Measurements from ENCODE around the gene CES4A. TPM values are rescaled to one million over a fixed set of nuclear protein-coding genes. Genes with fewer than 3 reads are reported as not detected.

Gene CES4A
- total RNA-seq, 1 experiment from 2014 or later: 2.5 TPM

- no peak overlapping the region for H3K4me3 ChIP-seq
- POLR2A ChIA-PET (ENCODE audit: unreplicated experiment): interaction anchor here (0.6 kb wide), 1 partner anchor 263 kb away, joined by 11 read pairs; no protein-coding TSS in a partner anchor
Observed at GRCh38 chr16:66949472-66949871, 38.9 kb upstream of the CES4A start.

DNA sequence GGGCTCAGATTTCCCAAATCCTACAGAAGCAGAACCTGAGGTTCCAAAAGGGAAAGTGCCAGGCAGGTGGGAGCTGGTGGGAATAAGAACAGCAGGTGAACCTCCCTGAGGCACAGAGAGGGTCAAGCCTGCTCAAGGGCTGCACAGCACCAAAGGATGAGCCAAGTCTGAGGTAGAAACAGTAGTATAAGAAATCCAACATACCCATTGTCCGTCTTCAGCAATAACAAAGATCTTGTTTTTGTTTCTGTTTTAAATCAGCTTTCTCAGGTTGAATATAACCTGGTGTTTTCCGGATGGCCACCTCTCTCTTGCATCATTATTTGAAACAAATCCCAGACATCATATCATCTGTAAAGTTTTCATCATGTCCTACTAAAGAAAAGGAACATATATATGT is 38.0 kb upstream of the CES4A start:
- Histone ChIP-seq H3K79me2 (ENCODE audit: low read depth) (no peaks in the 10 kb centered on the region), H3K4me2 (no peak overlapping the region), H3K27me3 (ENCODE audit: insufficient read depth, low read depth) (no peaks in the 10 kb centered on the region), H3K36me3 (ENCODE audit: low read depth) (no peaks in the 10 kb centered on the region), H3K9me3 (ENCODE audit: insufficient read depth, low read depth) (no peaks in the 10 kb centered on the region), H3K27ac (no peak overlapping the region), H3K4me1 (replicated peaks; ENCODE audit: insufficient read depth) (no peaks in the 10 kb centered on the region), H3K4me3 (no peak overlapping the region), H2AFZ (no peak overlapping the region), H3K9me2 (ENCODE audit: insufficient read depth) (no peaks in the 10 kb centered on the region), H3F3A (ENCODE audit: insufficient read depth, low read depth) (peaks cover 10% of the 10 kb centered on the region; the same call in 1 of the 2 replicates), H4K20me1 (ENCODE audit: insufficient read depth) (no peaks in the 10 kb centered on the region)
- POLR2A ChIA-PET (ENCODE audit: unreplicated experiment): no interaction called here
- no TSS peak for BruUV-seq (replicated peaks)
- CTCF ChIA-PET: interaction anchor here (0.6 kb wide), 1 partner anchor 262 kb away, joined by 5 read pairs; no protein-coding TSS in a partner anchor
- no peak for TF ChIP-seq EZH2 (IDR thresholded peaks at IDR 0.05; ENCODE audit: low read depth)
- TF ChIP-seq, protein P1, sequence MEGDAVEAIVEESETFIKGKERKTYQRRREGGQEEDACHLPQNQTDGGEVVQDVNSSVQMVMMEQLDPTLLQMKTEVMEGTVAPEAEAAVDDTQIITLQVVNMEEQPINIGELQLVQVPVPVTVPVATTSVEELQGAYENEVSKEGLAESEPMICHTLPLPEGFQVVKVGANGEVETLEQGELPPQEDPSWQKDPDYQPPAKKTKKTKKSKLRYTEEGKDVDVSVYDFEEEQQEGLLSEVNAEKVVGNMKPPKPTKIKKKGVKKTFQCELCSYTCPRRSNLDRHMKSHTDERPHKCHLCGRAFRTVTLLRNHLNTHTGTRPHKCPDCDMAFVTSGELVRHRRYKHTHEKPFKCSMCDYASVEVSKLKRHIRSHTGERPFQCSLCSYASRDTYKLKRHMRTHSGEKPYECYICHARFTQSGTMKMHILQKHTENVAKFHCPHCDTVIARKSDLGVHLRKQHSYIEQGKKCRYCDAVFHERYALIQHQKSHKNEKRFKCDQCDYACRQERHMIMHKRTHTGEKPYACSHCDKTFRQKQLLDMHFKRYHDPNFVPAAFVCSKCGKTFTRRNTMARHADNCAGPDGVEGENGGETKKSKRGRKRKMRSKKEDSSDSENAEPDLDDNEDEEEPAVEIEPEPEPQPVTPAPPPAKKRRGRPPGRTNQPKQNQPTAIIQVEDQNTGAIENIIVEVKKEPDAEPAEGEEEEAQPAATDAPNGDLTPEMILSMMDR (conservative IDR thresholded peaks at IDR 0.05): no peak
- intact Hi-C loops (cut with micrococcal nuclease; ENCODE audit: unreplicated experiment): no loop called here
- DNase-seq: no peak

More at GRCh38 chr16:66949472-66949871, 38.9 kb upstream of the CES4A start:
- BruUV-seq (replicated peaks): no TSS peak
- no peak for DNase-seq
- Histone ChIP-seq H3K36me3 (ENCODE audit: low read depth) (no peaks in the 10 kb centered on the region), H3K79me2 (ENCODE audit: low read depth) (no peaks in the 10 kb centered on the region), H3K27me3 (ENCODE audit: insufficient read depth, low read depth) (no peaks in the 10 kb centered on the region), H3K9me2 (ENCODE audit: insufficient read depth) (no peaks in the 10 kb centered on the region), H3K4me2 (no peak overlapping the region), H3K9me3 (ENCODE audit: insufficient read depth, low read depth) (no peaks in the 10 kb centered on the region), H3F3A (ENCODE audit: insufficient read depth, low read depth) (peaks cover 14% of the 10 kb centered on the region; the same call in 1 of the 2 replicates), H3K4me1 (replicated peaks; ENCODE audit: insufficient read depth) (no peaks in the 10 kb centered on the region), H4K20me1 (ENCODE audit: insufficient read depth) (no peaks in the 10 kb centered on the region), H3K27ac (no peak overlapping the region), H2AFZ (no peak overlapping the region)
- intact Hi-C loops (cut with micrococcal nuclease; ENCODE audit: unreplicated experiment): loop anchor here (5.0 kb wide), 1 partner anchor 542 kb away; no protein-coding TSS in a partner anchor
- CTCF ChIA-PET: interaction anchor here (0.6 kb wide), 1 partner anchor 101 kb away, joined by 3 read pairs; no protein-coding TSS in a partner anchor
- TF ChIP-seq EZH2 (IDR thresholded peaks at IDR 0.05; ENCODE audit: low read depth): no peak
- TF ChIP-seq, protein P1 (conservative IDR thresholded peaks at IDR 0.05): no peak

DNA sequence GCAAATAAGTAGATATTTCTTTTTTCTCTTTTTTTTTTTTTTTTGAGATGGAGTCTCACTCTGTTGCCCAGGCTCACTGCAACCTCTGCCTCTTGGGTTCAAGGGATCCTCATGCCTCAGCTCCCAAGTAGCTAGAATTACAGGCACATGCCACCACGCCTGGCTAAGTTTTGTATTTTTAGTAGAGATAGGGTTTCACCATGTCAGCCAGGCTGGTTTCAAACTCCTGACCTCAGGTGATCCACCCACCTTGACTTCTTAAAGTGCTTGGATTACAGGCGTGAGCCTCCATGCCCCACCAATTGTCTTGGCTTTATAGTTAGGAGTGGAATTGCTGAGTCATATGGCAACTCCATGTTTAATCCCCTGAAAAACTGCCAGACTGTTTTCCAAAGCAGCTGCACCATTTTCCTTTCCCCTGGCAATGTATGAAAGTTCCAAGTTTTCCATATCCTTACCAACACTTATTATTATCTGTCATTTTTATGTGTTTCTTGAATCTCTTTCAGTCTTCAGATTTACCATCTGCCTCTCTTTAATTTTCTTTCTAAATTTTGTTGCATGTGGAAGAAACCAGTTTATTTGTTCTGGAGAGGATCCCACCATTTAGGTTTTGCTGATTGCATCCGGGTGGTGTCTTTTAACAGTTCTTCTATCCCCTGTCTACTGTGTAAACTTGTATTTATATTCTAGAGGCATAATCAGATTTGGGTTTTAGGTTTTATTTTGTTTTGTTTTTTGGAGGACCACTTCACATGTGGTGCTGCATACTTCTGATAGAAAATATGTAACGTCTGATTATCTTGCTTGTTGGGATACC is 37.2 kb upstream of the CES4A start:
- no peak overlapping the region for H3K4me3 ChIP-seq
- no peaks in the 10 kb centered on the region for H3K27me3 ChIP-seq (ENCODE audit: insufficient read depth, low read depth)
- H3K36me3 ChIP-seq (ENCODE audit: low read depth): no peaks in the 10 kb centered on the region
- no peaks in the 10 kb centered on the region for H4K20me1 ChIP-seq (ENCODE audit: insufficient read depth)
- H2AFZ ChIP-seq: no peak overlapping the region
- H3K4me1 ChIP-seq (replicated peaks; ENCODE audit: insufficient read depth): no peaks in the 10 kb centered on the region
- H3K79me2 ChIP-seq (ENCODE audit: low read depth): no peaks in the 10 kb centered on the region
- POLR2A ChIA-PET (ENCODE audit: unreplicated experiment): no interaction called here
- no peak overlapping the region for H3K4me2 ChIP-seq
- peaks cover 10% of the 10 kb centered on the region; the same call in 1 of the 2 replicates for H3F3A ChIP-seq (ENCODE audit: insufficient read depth, low read depth)
- intact Hi-C loops (cut with micrococcal nuclease; ENCODE audit: unreplicated experiment): no loop called here
- no peaks in the 10 kb centered on the region for H3K9me3 ChIP-seq (ENCODE audit: insufficient read depth, low read depth)
- CTCF ChIA-PET: interaction anchor here (0.6 to 0.7 kb wide), 2 partner anchors 83 to 261 kb away, joined by 5 to 7 read pairs; no protein-coding TSS in a partner anchor
- no TSS peak for BruUV-seq (replicated peaks)
- TF ChIP-seq EZH2 (IDR thresholded peaks at IDR 0.05; ENCODE audit: low read depth): no peak
- TF ChIP-seq, protein P1 (conservative IDR thresholded peaks at IDR 0.05): no peak
- H3K27ac ChIP-seq: no peak overlapping the region
- DNase-seq: no peak
- no peaks in the 10 kb centered on the region for H3K9me2 ChIP-seq (ENCODE audit: insufficient read depth)
